Upper lobe of left lung (tissue), 6 donors: Measurements from ENCODE around the gene STX10. TPM values are rescaled to one million over a fixed set of nuclear protein-coding genes. Genes with fewer than 3 reads are reported as not detected.
A peak's percentile ranks its signal among the peaks of the same experiment; 100 is the strongest.

ENCODE experiments used
- ATAC-seq, 2 donors: fragments of 200-7000 bp; cut with Tn5 transposase; one replicate each; pipeline ENCODE4 v1.9.1; 2022; ENCODE audit warnings: mild to moderate bottlenecking in 2 of 2, moderate library complexity in 2 of 2; ENCODE audit not compliant: low FRiP score in 2 of 2
- DNase-seq, 2 donors: peaks; one replicate each; pipeline ENCODE4 v3.0.0-alpha.2; 2019 to 2020
- H3K27ac ChIP-seq, 4 donors: fragments of 200-600 bp; sonication (generic); one replicate each; pipeline ENCODE4 v1.5.1; 2016 to 2019
- H3K27me3 ChIP-seq, 4 donors: fragments of 200-600 bp; sonication (generic); one replicate each; pipeline ENCODE4 v1.5.1; 2017 to 2019
- H3K36me3 ChIP-seq, 4 donors: fragments of 200-600 bp; sonication (generic); one replicate each; pipeline ENCODE4 v1.5.1; 2016 to 2019
- H3K4me1 ChIP-seq, 4 donors: fragments of 200-600 bp; sonication (generic); one replicate each; pipeline ENCODE4 v1.5.1; 2018 to 2019
- H3K4me3 ChIP-seq, 4 donors: fragments of 200-600 bp; sonication (generic); one replicate each; pipeline ENCODE4 v1.5.1; 2017 to 2019; ENCODE audit warnings: mild to moderate bottlenecking in 2 of 4, moderate library complexity in 1 of 4
- H3K9me3 ChIP-seq, 4 donors: fragments of 200-600 bp; sonication (generic); one replicate each; pipeline ENCODE4 v1.5.1; 2018 to 2019
- CTCF ChIP-seq, 6 experiments: fragments of 450-650 bp in 4 of 6; fragments of 200-600 bp in 2 of 6; sonication (generic) in 2 of 6; IDR thresholded peaks; one replicate each; pipeline ENCODE4 v1.5.1; 2016 to 2019; ENCODE audit warnings: antibody characterized with exemption in 6 of 6
- EP300 ChIP-seq, 4 donors: sonication (generic); formaldehyde crosslinking; IDR thresholded peaks; one replicate each; pipeline ENCODE4 v1.5.1; 2017; ENCODE audit warnings: antibody characterized with exemption in 4 of 4, control low read depth in 2 of 4
- POLR2A ChIP-seq, 4 donors: fragments of 450-650 bp; IDR thresholded peaks; one replicate each; pipeline ENCODE4 v1.5.1; 2016 to 2017; ENCODE audit warnings: antibody characterized with exemption in 4 of 4, mild to moderate bottlenecking in 2 of 4
- POLR2AphosphoS5 ChIP-seq, 2 donors: sonication (generic); formaldehyde crosslinking; IDR thresholded peaks; one replicate each; pipeline ENCODE4 v1.5.1; 2017; ENCODE audit warnings: antibody characterized with exemption in 2 of 2
- WGBS, 2 donors: methylation state at CpG; one replicate each; pipeline ENCODE4 v1.1.5; 2017 to 2018; 5-methylcytosine and 5-hydroxymethylcytosine counted together
- total RNA-seq, 6 donors: library from RNA; depleted of rRNA in 4 of 6; stranded (reverse); fragments of >200 nt in 4 of 6; gene quantifications; one replicate each; pipeline versions ENCODE4 v1.1.0 to v1.2.1, GENCODE V29; 2016 to 2021
- donor health status: DM: no; HTN: no; CAD: no; lungs with moderate emphysema.
- donor health status: DM: no; HTN: yes; CAD: no; lungs with severe emphysema.

The STX10 gene
- total RNA-seq, 6 donors from 2014 or later = 80.0 to 348 (median 107) TPM

GRCh38 chr19:13122275-13122878 is 27.8 kb downstream of the STX10 start:
- H3K36me3 ChIP-seq = peaks cover 0 to 21% (median 5%) of the 10 kb centered on the region in 4 donors
- H3K27ac ChIP-seq = no peak overlapping the region
- ATAC-seq (no peak), DNase-seq (no peak)
- H3K27me3 ChIP-seq = no peaks in the 10 kb centered on the region
- H3K4me3 ChIP-seq = no peak overlapping the region
- WGBS, 2 donors = 86 to 89% methylated on average over 12 to 13 of the region's 13 CpGs
- TF ChIP-seq EP300 (IDR thresholded peaks at IDR 0.05) = no peak
- TF ChIP-seq CTCF (IDR thresholded peaks at IDR 0.05) = no peak
- no peak for TF ChIP-seq POLR2AphosphoS5 (IDR thresholded peaks at IDR 0.05)
- TF ChIP-seq POLR2A (IDR thresholded peaks at IDR 0.05) = no peak
- H3K9me3 ChIP-seq = no peaks in the 10 kb centered on the region
- peaks cover 23 to 36% (median 24%) of the 10 kb centered on the region in 4 donors for H3K4me1 ChIP-seq

DNA sequence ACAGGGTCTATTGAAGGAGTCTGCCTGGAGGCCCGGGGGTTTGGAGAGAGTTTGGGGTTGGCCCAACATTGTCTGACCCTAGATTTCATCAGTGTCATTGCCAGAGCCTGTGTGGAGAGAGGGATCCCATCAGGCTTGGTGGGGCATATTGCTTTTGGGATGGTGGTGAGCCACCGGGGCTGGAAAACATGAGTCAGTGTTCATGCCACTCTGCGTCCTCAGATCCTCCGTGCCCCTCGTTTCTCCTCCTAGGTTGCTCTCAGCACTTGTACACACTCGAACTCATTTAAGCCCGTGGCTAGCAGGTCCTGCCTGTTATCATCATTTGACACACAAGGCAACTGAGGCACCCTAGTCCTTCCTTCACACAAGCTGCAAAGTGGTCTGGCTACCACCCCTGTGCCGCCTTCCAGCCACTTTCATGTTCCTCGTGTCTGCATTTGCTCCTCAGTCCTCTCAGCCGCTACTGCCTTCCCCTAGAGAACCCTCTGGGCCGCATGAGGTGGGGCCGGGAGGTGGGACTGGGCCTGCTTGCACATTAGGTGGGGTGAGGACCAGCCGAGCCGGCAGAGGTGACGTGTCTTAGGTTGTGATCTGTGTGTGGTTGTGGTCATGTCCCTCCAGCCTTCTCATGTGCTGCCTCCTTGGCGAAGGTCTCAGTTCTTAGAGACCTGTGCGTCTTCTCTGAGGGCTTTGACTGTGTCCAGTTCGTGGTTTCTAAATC is 28.5 kb downstream of the STX10 start:
- ATAC-seq = no peak
- 85 to 86% methylated on average over 18 of the region's 18 CpGs for WGBS, 2 donors
- H3K27ac ChIP-seq = no peak overlapping the region

DNA sequence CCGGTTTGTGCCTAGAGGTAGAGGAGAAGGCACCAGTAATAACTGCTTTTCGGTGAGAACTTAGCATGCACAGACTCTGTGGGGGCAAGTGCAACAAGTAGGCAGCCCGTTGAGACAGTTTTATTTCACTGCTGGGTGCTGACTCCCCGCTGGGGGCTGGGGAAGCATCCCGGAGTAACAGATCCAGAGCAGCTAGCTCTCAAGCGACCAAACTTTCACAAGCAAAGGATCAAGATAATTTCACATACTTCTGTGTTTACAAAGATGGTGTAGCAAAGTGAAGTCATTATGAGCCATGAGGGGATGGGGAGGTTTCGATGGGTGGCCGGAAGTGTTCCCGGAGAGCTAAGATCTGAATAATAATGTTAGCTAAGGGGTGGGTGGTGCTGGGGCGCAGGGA is 29.4 kb downstream of the STX10 start:
- WGBS, 2 donors = 75 to 87% methylated on average over 9 to 10 of the region's 10 CpGs
- Histone ChIP-seq H3K4me3 (no peak overlapping the region), H3K4me1 (peaks cover 32 to 48% (median 34%) of the 10 kb centered on the region in 4 donors), H3K9me3 (no peaks in the 10 kb centered on the region), H3K27ac (no peak overlapping the region), H3K36me3 (peaks cover 0 to 11% (median 5%) of the 10 kb centered on the region in 4 donors), H3K27me3 (no peaks in the 10 kb centered on the region)
- ATAC-seq (peak in 1 of 2 donors; percentile 4), DNase-seq (no peak)
- TF ChIP-seq CTCF (IDR thresholded peaks at IDR 0.05) (no peak), EP300 (IDR thresholded peaks at IDR 0.05) (no peak), POLR2A (IDR thresholded peaks at IDR 0.05) (no peak), POLR2AphosphoS5 (IDR thresholded peaks at IDR 0.05) (no peak)

More for the DNA sequence above, 28.5 kb downstream of the STX10 start:
- Histone ChIP-seq H3K9me3 (no peaks in the 10 kb centered on the region), H3K4me3 (no peak overlapping the region), H3K36me3 (peaks cover 0 to 19% (median 5%) of the 10 kb centered on the region in 4 donors), H3K27me3 (no peaks in the 10 kb centered on the region), H3K4me1 (peaks cover 29 to 43% (median 30%) of the 10 kb centered on the region in 4 donors)
- TF ChIP-seq EP300 (IDR thresholded peaks at IDR 0.05) (no peak), POLR2A (IDR thresholded peaks at IDR 0.05) (no peak), POLR2AphosphoS5 (IDR thresholded peaks at IDR 0.05) (no peak), CTCF (IDR thresholded peaks at IDR 0.05) (no peak)
- DNase-seq = no peak

DNA sequence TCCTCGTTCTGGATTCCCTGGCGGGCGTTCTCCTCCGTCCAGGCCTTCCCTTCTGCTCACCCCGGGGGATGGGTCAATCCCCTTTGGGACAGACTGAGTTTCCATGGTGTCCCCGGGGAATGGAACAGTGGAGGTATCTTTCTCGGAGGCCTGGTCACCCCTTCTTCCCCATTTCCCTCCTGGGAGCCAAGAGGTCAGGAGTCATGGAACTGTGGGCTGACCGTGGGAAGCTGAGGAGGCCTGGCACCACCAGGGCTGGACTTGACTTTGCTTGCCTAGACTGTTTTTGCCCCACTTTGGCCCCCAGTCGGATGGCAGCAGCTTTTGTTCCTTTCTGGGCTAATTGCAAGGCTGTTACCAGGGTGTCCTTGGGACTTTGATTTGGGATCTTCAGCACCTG is 30.1 kb downstream of the STX10 start:
- TF ChIP-seq POLR2AphosphoS5 (IDR thresholded peaks at IDR 0.05) = no peak
- TF ChIP-seq CTCF (IDR thresholded peaks at IDR 0.05) = no peak
- no peak for TF ChIP-seq EP300 (IDR thresholded peaks at IDR 0.05)
- ATAC-seq = no peak
- H3K36me3 ChIP-seq = peaks cover 0 to 11% (median 5%) of the 10 kb centered on the region in 4 donors
- 74 to 86% methylated on average over 8 to 9 of the region's 9 CpGs for WGBS, 2 donors
- H3K9me3 ChIP-seq = no peaks in the 10 kb centered on the region
- peak overlapping the region in 1 of 4 donors; percentile 84 for H3K4me3 ChIP-seq
- DNase-seq = no peak
- peak overlapping the region in 2 of 4 donors; percentile 84 to 87 for H3K27ac ChIP-seq
- H3K27me3 ChIP-seq = no peaks in the 10 kb centered on the region
- peaks cover 38 to 55% (median 40%) of the 10 kb centered on the region in 4 donors for H3K4me1 ChIP-seq
